OCI-LY1 (cell line): ENCODE results near the gene PSTPIP1.

Source experiments
- H2AFZ ChIP-seq: fragments of 200-600 bp; sonication (generic), shearing (Covaris generic); 2 replicates; pipeline ENCODE4 v1.6.0; 2014; ENCODE audit warnings: antibody characterized with exemption, mild to moderate bottlenecking, low read length
- H3F3A ChIP-seq: fragments of 200-600 bp; sonication (generic), shearing (Covaris generic); 2 replicates; pipeline ENCODE4 v1.6.0; 2014; ENCODE audit warnings: mild to moderate bottlenecking, antibody characterized with exemption, low read length, moderate library complexity; ENCODE audit not compliant: insufficient read depth
- H3K27ac ChIP-seq: fragments of 200-600 bp; sonication (generic); 2 replicates; pipeline ENCODE4 v1.5.1; 2014; ENCODE audit warnings: low read length, mixed run types, mild to moderate bottlenecking, low read depth; ENCODE audit not compliant: poor library complexity, severe bottlenecking
- H3K27me3 ChIP-seq: fragments of 200-600 bp; sonication (generic); 2 replicates; pipeline ENCODE4 v1.6.0; 2014; ENCODE audit warnings: antibody characterized with exemption, mild to moderate bottlenecking, low read length, moderate library complexity; ENCODE audit not compliant: insufficient read depth
- H3K36me3 ChIP-seq: fragments of 200-600 bp; sonication (generic); 2 replicates; pipeline ENCODE4 v1.6.1; 2014; ENCODE audit warnings: mild to moderate bottlenecking, antibody characterized with exemption, low read length, moderate library complexity, mixed read lengths; ENCODE audit not compliant: insufficient read depth
- H3K4me1 ChIP-seq: fragments of 200-600 bp; sonication (generic); 2 replicates; pipeline ENCODE4 v1.5.1; 2014; ENCODE audit warnings: mild to moderate bottlenecking, low read length, moderate library complexity; ENCODE audit not compliant: insufficient read depth, severe bottlenecking
- H3K4me2 ChIP-seq: fragments of 200-600 bp; sonication (generic), shearing (Covaris generic); 2 replicates; pipeline ENCODE4 v1.6.1; 2014; ENCODE audit warnings: low read length
- H3K4me3 ChIP-seq: fragments of 200-600 bp; sonication (generic); 2 replicates; pipeline ENCODE4 v1.5.1; 2014; ENCODE audit warnings: low read length, low read depth, mild to moderate bottlenecking, mixed read lengths; ENCODE audit not compliant: poor library complexity, severe bottlenecking
- H3K79me2 ChIP-seq: fragments of 200-600 bp; shearing (Covaris generic); 2 replicates; pipeline ENCODE4 v1.6.1; 2016; ENCODE audit warnings: mixed run types, low read length, mixed read lengths; ENCODE audit not compliant: insufficient read depth
- H3K9ac ChIP-seq: fragments of 200-600 bp; sonication (generic), shearing (Covaris generic); 2 replicates; pipeline ENCODE4 v1.6.1; 2014; ENCODE audit warnings: mild to moderate bottlenecking, low read length, mixed read lengths
- H3K9me2 ChIP-seq: fragments of 200-600 bp; sonication (generic), shearing (Covaris generic); 2 replicates; pipeline ENCODE4 v1.6.1; 2014; ENCODE audit warnings: low read depth, mild to moderate bottlenecking, low read length, mixed read lengths
- H3K9me3 ChIP-seq: fragments of 200-600 bp; shearing (Covaris generic); 2 replicates; pipeline ENCODE4 v1.6.1; 2014; ENCODE audit warnings: low read length, mixed read lengths
- H4K20me1 ChIP-seq: fragments of 200-600 bp; sonication (generic), shearing (Covaris generic); 2 replicates; pipeline ENCODE4 v1.6.0; 2016; ENCODE audit warnings: mild to moderate bottlenecking, low read length; ENCODE audit not compliant: insufficient read depth
- CTCF ChIP-seq: fragments of 200-600 bp; sonication (generic), shearing (Covaris generic); IDR thresholded peaks from 2 replicates; pipeline ENCODE4 v1.5.1; 2017; ENCODE audit warnings: mild to moderate bottlenecking, antibody characterized with exemption, low read length, moderate library complexity, mixed read lengths
- EZH2 ChIP-seq: fragments of 200-600 bp; sonication (generic), shearing (Covaris generic); IDR thresholded peaks from 2 replicates; pipeline ENCODE4 v1.8.0; 2017; ENCODE audit warnings: borderline replicate concordance, mixed run types, mild to moderate bottlenecking, antibody characterized with exemption, low read length, moderate library complexity, mixed read lengths

The PSTPIP1 gene

DNA sequence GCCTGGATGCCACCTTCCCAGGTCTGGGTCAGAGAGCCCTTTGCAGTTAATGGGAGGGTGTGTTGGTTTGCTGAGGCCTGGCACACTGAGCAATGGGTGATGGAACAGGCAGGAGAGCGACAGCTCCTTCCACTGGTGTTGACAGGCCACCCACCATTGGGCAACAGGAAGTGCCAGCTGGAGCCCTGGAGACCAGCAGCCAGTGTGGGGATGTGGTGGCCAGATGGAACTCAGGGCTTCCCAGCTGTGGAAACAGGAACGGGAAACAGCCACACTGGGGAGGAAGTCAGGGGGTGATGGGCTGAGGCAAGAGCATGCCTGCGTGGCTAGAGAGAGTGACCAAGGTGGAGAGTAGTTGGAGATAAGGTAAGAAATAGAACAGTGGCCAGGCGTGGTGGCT lies 9.3 kb downstream of the PSTPIP1 start:
- H3K9me3 ChIP-seq, result no peaks in the 10 kb centered on the region
- H3K4me3 ChIP-seq, result no peak overlapping the region
- no peaks in the 10 kb centered on the region; the same call in 1 of the 2 replicates for H3K27me3 ChIP-seq
- H3K9me2 ChIP-seq, result no peaks in the 10 kb centered on the region
- no peaks in the 10 kb centered on the region for H4K20me1 ChIP-seq
- H2AFZ ChIP-seq, result no peak overlapping the region
- peaks cover 15% of the 10 kb centered on the region for H3K4me1 ChIP-seq
- no peaks in the 10 kb centered on the region for H3F3A ChIP-seq
- no peak overlapping the region for H3K9ac ChIP-seq
- no peak overlapping the region for H3K4me2 ChIP-seq
- TF ChIP-seq EZH2 (no peak), CTCF (no peak)
- H3K36me3 ChIP-seq, result no peaks in the 10 kb centered on the region
- H3K79me2 ChIP-seq, result no peaks in the 10 kb centered on the region
- H3K27ac ChIP-seq, result no peak overlapping the region

GRCh38 chr15:77009176-77009575 lies 14.2 kb downstream of the PSTPIP1 start:
- Histone ChIP-seq H2AFZ (no peak overlapping the region), H3K9me3 (no peaks in the 10 kb centered on the region), H3K27me3 (peaks cover 9% of the 10 kb centered on the region; the same call in 1 of the 2 replicates), H3F3A (no peaks in the 10 kb centered on the region), H3K4me2 (no peak overlapping the region), H4K20me1 (no peaks in the 10 kb centered on the region), H3K9me2 (no peaks in the 10 kb centered on the region), H3K9ac (no peak overlapping the region), H3K4me1 (no peaks in the 10 kb centered on the region), H3K4me3 (no peak overlapping the region), H3K36me3 (no peaks in the 10 kb centered on the region), H3K79me2 (no peaks in the 10 kb centered on the region), H3K27ac (no peak overlapping the region)
- no peak for TF ChIP-seq CTCF
- TF ChIP-seq EZH2, result no peak

- Histone ChIP-seq H4K20me1 (no peaks in the 10 kb centered on the region), H3K27ac (no peak overlapping the region), H3F3A (no peaks in the 10 kb centered on the region), H3K27me3 (peaks cover 10% of the 10 kb centered on the region; the same call in 1 of the 2 replicates), H3K9ac (no peak overlapping the region), H2AFZ (no peak overlapping the region), H3K4me3 (no peak overlapping the region), H3K4me2 (no peak overlapping the region), H3K9me3 (no peaks in the 10 kb centered on the region), H3K79me2 (no peaks in the 10 kb centered on the region), H3K36me3 (no peaks in the 10 kb centered on the region), H3K9me2 (no peaks in the 10 kb centered on the region), H3K4me1 (no peaks in the 10 kb centered on the region)
- no peak for TF ChIP-seq EZH2
- TF ChIP-seq CTCF, result no peak
Measured at GRCh38 chr15:77009646-77010311, 14.9 kb downstream of the PSTPIP1 start.
